ENCODE data around the gene SCAMP1.

The SCAMP1 gene

DNA sequence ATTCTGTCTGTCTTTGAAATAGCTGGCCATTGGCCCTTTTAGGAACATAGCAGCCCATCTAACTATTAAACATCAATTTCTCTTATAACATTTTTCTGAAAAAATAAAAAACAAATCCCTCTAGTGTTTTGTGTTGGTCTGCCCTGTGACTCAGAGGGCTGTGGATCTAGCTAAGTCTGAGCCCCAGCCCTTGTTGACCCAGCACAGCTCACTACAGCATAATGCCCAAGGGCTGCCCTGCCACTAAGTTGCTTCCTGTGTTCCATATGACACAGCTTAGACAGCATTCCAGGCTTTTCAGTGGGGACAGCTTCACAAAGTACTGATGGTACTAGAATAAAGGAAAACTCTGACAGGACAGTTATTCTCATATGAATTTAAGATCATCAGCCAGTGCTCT is 136.0 kb downstream of the SCAMP1 start:
- no peak for DNase-seq

- DNase-seq = no peak
These were observed 137.4 kb downstream of the SCAMP1 start for GRCh38 chr5:78497573-78498533.

GRCh38 chr5:78499485-78499884 is 139.1 kb downstream of the SCAMP1 start:
- no peak for DNase-seq

- DNase-seq = no peak
These were observed 139.6 kb downstream of the SCAMP1 start for GRCh38 chr5:78500028-78500427.

DNA sequence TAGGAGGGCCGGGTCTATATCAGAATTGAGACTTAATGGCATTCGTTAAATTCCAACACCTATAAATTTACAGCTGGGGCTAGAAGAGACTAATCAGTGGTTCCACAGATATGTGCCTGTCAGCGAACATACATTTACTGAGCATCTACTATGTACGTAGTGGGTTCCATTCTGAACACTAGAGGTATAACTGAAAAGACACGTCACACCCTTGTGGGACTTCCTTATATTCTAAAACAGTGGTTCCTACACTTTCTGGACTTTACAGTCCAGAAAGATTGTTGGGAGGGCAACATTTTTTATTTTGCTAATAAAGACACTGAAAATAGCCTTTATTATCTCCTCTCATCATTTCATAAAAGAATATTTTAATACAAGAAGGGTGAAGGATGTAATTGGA is 140.5 kb downstream of the SCAMP1 start:
- no peak for DNase-seq

DNA sequence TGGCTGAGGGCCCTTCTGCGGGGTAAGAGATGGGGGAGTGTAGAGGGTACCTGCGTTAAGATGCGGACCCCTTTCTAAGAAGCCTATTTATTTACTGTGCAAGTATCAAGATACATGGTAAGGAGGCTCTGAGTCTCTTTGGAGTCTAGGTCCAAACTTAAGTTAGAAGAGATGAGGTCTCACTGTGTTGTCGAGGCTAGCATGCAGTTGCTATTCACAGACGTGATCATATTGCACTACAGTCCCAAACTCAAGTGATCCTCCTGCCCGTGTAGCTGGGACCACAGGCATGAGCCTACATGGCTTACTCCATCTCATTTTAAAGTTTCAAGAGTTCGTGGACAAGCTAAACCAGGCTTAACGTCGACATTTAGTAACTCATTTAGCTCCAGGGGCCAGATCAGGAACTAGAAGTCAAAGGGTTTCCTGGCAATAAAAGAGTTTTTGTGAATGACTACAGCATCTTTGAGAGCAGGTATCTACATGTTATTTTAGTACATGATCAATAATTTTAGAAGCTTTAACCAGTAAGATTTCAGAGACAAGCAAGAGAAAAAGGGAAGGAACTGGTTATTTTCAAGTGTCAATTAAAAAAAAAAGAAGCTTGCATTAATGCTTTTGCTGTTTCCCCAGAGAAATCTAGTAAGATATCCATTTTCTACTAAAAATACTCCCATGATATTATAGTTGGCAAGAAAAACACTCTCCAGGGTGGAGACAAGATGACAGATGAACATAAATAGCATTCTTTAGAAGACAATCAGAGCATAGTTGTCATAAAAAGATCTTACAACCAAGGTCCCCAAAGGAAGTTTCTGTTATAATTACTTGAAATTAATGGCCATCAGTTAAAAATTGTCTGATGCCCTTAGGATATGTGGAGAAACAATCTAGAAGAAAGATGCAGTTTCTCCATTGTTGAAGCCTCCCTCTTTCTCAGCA is 141.3 kb downstream of the SCAMP1 start:
- DNase-seq = no peak

- no peak for DNase-seq
These were observed 143.7 kb downstream of the SCAMP1 start for GRCh38 chr5:78503958-78504653.

- DNase-seq = no peak
These were observed 144.6 kb downstream of the SCAMP1 start for GRCh38 chr5:78504704-78505677.

DNA sequence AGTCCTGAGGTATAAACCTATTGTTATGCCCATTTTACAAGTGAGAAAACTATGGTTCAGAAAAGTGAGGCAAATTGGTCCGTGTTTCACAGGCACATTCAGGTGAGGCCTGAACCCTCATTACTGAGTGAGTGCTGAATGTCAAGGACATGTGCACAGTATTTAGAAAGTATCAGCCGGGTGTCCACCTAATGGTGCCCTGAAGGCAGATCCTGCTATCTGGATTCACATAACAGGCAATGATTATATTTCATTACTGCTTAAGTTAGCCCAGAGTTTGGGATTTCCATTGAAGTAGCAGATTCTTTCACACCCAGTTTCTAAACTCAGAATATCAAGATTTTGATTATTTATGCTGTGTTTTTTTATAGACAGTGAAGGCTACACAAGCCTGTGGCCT is 145.4 kb downstream of the SCAMP1 start:
- DNase-seq = no peak

- no peak for DNase-seq
These were observed 146.0 kb downstream of the SCAMP1 start for GRCh38 chr5:78506261-78507024.

DNA sequence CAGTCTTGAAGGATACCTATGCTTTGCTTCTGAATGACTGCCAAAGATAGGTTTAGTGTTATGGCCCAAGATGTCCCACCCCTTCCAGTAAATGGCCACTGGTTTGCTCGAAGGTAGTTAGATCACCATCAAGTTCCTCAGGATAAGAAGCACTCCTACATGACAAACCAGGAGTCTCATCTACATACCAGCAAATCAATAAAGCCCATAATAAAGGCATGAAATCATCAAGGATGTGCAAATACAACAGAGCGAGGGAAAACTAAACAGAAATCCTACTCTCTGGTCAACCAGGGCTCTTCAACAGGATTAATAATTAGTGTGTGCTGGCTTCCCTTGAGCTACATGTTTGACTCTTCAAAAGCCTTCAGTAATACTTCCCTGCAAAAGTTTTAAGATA is 147.1 kb downstream of the SCAMP1 start:
- no peak for DNase-seq

DNA sequence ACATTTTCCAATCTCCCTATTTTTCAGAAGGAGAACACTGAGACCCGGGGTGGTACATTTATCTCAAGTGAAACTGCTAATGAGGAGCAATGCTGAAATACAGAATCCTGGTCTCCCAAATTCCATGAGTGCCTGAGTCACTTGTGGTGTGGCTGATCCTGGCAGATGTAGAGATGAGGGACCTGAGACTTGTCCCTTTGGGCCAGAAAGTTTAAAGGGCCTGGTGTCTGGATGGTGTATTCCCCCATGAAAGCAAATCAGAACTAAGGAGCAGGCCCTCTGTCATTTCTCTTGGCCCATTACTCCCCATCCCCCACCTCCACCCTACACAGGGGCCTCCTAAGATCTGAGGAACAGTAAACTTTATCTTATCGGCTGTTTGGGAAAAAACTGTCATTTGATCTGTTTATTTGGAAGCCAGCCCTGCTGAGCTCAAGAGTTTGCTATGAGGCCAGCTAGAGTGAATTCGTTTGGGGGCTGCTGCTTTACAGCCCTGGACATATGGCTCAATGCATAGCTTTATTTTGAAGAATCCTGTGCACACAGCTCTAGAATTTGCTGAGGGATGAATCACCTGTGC is 147.9 kb downstream of the SCAMP1 start:
- DNase-seq = no peak

DNA sequence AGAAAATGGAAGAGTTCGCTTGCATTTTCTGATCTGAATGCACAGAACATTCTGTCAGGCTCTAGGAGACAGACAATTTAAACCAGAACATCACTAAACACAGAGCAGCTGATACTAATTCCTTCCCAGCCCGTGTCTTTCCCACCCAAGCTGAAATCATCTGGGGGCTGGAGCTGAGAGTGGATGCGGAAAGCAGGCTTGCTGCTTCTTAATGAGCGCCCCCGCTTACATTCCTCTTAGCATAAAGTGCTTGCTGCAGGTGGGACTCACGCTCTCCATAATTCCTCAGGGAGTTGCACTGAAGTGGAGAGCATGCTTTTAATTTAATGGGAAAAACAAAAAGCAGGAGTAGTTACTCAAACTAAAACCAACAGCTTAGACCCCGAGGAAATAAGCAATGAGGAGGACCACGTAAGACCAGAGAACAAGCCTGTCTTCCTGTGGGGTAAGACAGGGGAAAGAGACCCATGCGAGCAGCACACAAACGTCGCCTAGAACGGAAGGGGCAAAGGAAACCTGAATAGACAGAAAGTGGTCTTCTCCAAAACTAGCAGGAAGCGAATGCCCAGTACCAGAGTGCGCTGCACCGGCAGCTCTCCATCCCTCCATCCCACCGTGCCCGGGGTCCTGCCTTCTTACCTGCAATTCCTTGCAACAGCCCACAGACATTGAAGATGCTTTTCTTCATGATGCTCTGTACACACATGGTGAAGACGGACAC is 148.9 kb downstream of the SCAMP1 start:
- DNase-seq = no peak

GRCh38 chr5:78509884-78510769 is 149.7 kb downstream of the SCAMP1 start:
- DNase-seq = no peak

DNA sequence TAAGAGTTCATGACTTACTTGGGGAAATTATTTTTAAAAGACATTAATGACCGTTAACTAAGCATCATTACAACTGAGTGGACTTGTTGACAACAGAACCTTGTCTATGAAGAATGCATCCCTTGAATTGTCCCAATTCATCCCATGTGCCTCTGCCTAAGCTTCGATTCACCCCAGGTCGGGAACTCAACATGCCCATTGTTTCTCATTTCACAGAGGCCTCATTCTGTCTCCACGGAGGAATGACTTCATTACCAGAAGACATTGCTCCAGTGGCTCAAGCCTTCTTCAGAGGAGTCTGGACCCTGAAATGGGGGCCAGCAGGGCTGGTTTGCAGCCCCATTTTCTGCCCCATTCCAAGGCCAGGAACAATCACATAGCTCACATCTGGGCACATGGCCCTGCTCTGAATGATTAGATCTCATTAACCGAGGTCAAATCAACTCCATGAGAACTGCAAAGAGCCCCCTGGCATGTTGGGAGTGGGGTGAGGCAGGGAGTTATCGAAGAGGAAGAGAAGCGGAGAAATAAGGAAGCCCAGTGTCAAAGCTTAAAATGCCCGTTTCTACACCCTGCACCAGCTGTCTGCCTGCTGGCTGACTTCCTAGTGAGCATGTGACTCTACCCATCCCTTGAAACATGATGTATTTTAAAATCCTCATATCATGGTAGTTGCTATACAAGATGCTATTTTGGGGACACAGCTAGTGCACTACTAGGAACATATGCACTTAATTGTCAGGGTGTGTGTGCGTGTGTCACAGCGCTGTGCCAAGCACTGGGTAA is 150.9 kb downstream of the SCAMP1 start:
- no peak for DNase-seq

DNA sequence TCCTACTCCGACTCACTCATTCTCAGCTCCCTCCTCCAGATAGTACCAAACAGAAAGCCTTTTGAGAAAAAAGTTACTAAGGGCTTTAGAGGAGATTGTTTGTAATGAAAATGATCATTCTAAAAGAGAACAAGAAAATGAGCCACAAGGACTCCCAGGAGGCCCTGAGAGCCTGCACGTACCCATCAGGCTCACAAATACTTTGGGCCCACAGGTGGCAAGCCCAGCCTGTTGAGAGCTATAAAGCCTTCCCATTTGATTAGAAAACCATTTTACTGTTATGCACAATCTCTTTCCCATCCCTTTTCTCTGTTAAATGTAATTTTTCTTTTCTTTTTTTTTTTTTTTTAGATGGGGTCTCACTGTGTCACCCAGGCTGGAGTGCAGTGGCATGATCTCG is 152.0 kb downstream of the SCAMP1 start:
- no peak for DNase-seq

DNA sequence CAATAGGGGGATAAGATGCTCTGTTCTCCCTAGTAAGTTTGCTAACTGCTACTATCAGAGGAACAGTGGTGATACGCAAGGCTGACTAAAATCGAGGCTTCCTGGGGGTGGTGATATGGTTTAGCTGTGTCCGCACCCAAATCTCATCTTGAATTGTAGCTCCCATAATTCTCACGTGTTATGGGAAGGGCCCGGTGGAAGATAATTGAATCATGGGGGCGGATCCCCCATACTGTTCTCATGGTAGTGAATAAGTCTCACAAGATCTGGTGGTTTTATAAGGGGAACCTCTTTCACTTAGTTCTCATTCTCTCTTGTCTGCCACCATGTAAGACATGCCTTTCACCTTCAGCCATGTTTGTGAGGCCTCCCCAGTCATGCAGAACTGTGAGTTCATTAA is 153.0 kb downstream of the SCAMP1 start:
- no peak for DNase-seq
